Esophagus squamous epithelium (tissue), 5 donors: Measurements from ENCODE around the gene FBLIM1. TPM values are rescaled to one million over a fixed set of nuclear protein-coding genes. Genes with fewer than 3 reads are reported as not detected.

Experiments
- DNase-seq: peaks from one replicate; lab custom pipeline; 2025; lab: John Stamatoyannopoulos, UW
- H3K27ac ChIP-seq, 4 donors: fragments of 200-600 bp; sonication (generic); one replicate each; pipeline ENCODE4 v1.5.1; 2016 to 2019; ENCODE audit warnings: mild to moderate bottlenecking in 1 of 4
- H3K27me3 ChIP-seq, 4 donors: fragments of 200-600 bp; sonication (generic); 1 replicate in 3 of 4; 2 replicates in 1 of 4; pipeline versions ENCODE4 v1.5.1 to v1.6.0; 2017 to 2021; ENCODE audit warnings: antibody characterized with exemption in 1 of 4
- H3K36me3 ChIP-seq, 3 donors: fragments of 200-600 bp; sonication (generic); one replicate each; pipeline ENCODE4 v1.5.1; 2016 to 2019
- H3K4me1 ChIP-seq, 3 donors: fragments of 200-600 bp; sonication (generic); one replicate each; pipeline ENCODE4 v1.5.1; 2017 to 2019
- H3K4me3 ChIP-seq, 4 donors: fragments of 200-600 bp; sonication (generic); 1 replicate in 3 of 4; 2 replicates in 1 of 4; pipeline ENCODE4 v1.5.1; 2016 to 2019; ENCODE audit warnings: mild to moderate bottlenecking in 2 of 4, moderate library complexity in 1 of 4
- H3K9me3 ChIP-seq, 3 donors: fragments of 200-600 bp; sonication (generic); one replicate each; pipeline ENCODE4 v1.5.1; 2016 to 2019
- CTCF ChIP-seq, 6 experiments: fragments of 450-650 bp in 4 of 6; fragments of 200-600 bp in 2 of 6; sonication (generic) in 2 of 6; IDR thresholded peaks; one replicate each; pipeline ENCODE4 v1.5.1; 2016 to 2019; ENCODE audit warnings: antibody characterized with exemption in 6 of 6, mild to moderate bottlenecking in 4 of 6, moderate library complexity in 4 of 6
- POLR2A ChIP-seq, 4 donors: fragments of 450-650 bp; IDR thresholded peaks; one replicate each; pipeline ENCODE4 v1.6.1; 2017; ENCODE audit warnings: antibody characterized with exemption in 4 of 4, mild to moderate bottlenecking in 4 of 4, moderate library complexity in 3 of 4
- WGBS, 2 donors: methylation state at CpG; one replicate each; pipeline ENCODE4 v1.1.5; 2018; 5-methylcytosine and 5-hydroxymethylcytosine counted together
- intact Hi-C: fragments of 100-400 bp; cut with DNase I; formaldehyde crosslinking; loops from one replicate; pipeline ENCODE4 v1.15.0; 2022
- total RNA-seq, 4 donors: library from RNA; depleted of rRNA; stranded (reverse); fragments of >200 nt; gene quantifications; one replicate each; pipeline ENCODE4 v1.1.0, GENCODE V29; 2016
- donor health status: DM: yes; HTN: yes; CAD: no.

FBLIM1 gene
- total RNA-seq, 4 donors from 2014 or later: 28.2 to 46.0 (median 29.4) TPM

GRCh38 chr1:15835205-15835740, 76.7 kb downstream of the FBLIM1 start:
- no peak for DNase-seq

GRCh38 chr1:15835741-15836510, 77.3 kb downstream of the FBLIM1 start:
- Histone ChIP-seq H3K4me1 (peaks cover 16 to 46% (median 22%) of the 10 kb centered on the region in 3 donors), H3K27me3 (no peaks in the 10 kb centered on the region), H3K36me3 (no peaks in the 10 kb centered on the region), H3K27ac (peak overlapping the region; percentile 99 to 100 (median 99)), H3K9me3 (no peaks in the 10 kb centered on the region), H3K4me3 (peak overlapping the region; percentile 63 to 86 (median 75))
- TF ChIP-seq CTCF (IDR thresholded peaks at IDR 0.05) (peak in 1 of 6 experiments; percentile 45), POLR2A (IDR thresholded peaks at IDR 0.05) (peak in 3 of 4 donors; percentile 78 to 92 (median 88))
- intact Hi-C loops: no loop called here
- peak; percentile 92 for DNase-seq
- WGBS, 2 donors: 1 to 6% methylated on average over 16 to 59 of the region's 66 CpGs

More at GRCh38 chr1:15835205-15835740, 76.7 kb downstream of the FBLIM1 start:
- 0 to 1% methylated on average over 12 to 19 of the region's 37 CpGs for WGBS, 2 donors
- Histone ChIP-seq H3K27ac (peak overlapping the region; percentile 99 to 100 (median 99)), H3K4me3 (peak overlapping the region; percentile 63 to 86 (median 75)), H3K9me3 (no peaks in the 10 kb centered on the region), H3K4me1 (peaks cover 20 to 53% (median 25%) of the 10 kb centered on the region in 3 donors), H3K36me3 (no peaks in the 10 kb centered on the region), H3K27me3 (no peaks in the 10 kb centered on the region)
- intact Hi-C loops: no loop called here
- no peak for TF ChIP-seq CTCF (IDR thresholded peaks at IDR 0.05)
- no peak for TF ChIP-seq POLR2A (IDR thresholded peaks at IDR 0.05)

Other genes starting within 250 kb of the FBLIM1 start
- 10 to 100 TPM in 3 of 4 donors, 1 to 10 TPM in 1; 8.8 to 22.6 (median 15.5) TPM for gene CASP9, start 234.6 kb upstream of the FBLIM1 start, total RNA-seq
- 10 to 100 TPM in 3 of 4 donors, 1 to 10 TPM in 1; 10.0 to 20.9 (median 14.2) TPM for gene DNAJC16, start 231.9 kb upstream of the FBLIM1 start, total RNA-seq
- 1 to 10 TPM in 1 of 4 donors, under 1 TPM in 3; 0.27 to 1.7 (median 0.59) TPM for gene AGMAT, start 173.7 kb upstream of the FBLIM1 start, total RNA-seq
- gene DDI2, start 141.3 kb upstream of the FBLIM1 start, total RNA-seq: 10 to 100 TPM; 20.6 to 62.9 (median 48.3) TPM
- gene PLEKHM2, start 74.5 kb upstream of the FBLIM1 start, total RNA-seq: 10 to 100 TPM; 34.6 to 57.9 (median 42.4) TPM
- 1 to 10 TPM in 2 of 4 donors, under 1 TPM in 2; 0.44 to 1.1 (median 0.83) TPM for gene SLC25A34, start 22.5 kb upstream of the FBLIM1 start, total RNA-seq
- gene TMEM82, start 16.3 kb upstream of the FBLIM1 start, total RNA-seq: not detected
- gene UQCRHL, start 48.9 kb downstream of the FBLIM1 start, total RNA-seq: 1 to 10 TPM in 1 of 4 donors, under 1 TPM in 3; 0.64 to 1.8 (median 0.78) TPM
- 10 to 100 TPM; 22.4 to 36.0 (median 30.5) TPM for gene SPEN, start 88.9 kb downstream of the FBLIM1 start, total RNA-seq
- 10 to 100 TPM; 19.1 to 33.1 (median 26.8) TPM for gene ZBTB17, start 217.3 kb downstream of the FBLIM1 start, total RNA-seq
- not detected for gene SRARP, start 245.4 kb downstream of the FBLIM1 start, total RNA-seq